CMK (cell line): ENCODE results near the gene RNF144A.
"Not testable (repeated sequence)": the region's sequence is repeated elsewhere in the genome, so short reads cannot be mapped to it uniquely, and the experiment has no call there.

Experiments
- DNase-seq: peaks from one replicate; pipeline ENCODE4 v3.0.0-alpha.2; 2010; ENCODE audit warnings: low read depth

The RNF144A gene

DNA sequence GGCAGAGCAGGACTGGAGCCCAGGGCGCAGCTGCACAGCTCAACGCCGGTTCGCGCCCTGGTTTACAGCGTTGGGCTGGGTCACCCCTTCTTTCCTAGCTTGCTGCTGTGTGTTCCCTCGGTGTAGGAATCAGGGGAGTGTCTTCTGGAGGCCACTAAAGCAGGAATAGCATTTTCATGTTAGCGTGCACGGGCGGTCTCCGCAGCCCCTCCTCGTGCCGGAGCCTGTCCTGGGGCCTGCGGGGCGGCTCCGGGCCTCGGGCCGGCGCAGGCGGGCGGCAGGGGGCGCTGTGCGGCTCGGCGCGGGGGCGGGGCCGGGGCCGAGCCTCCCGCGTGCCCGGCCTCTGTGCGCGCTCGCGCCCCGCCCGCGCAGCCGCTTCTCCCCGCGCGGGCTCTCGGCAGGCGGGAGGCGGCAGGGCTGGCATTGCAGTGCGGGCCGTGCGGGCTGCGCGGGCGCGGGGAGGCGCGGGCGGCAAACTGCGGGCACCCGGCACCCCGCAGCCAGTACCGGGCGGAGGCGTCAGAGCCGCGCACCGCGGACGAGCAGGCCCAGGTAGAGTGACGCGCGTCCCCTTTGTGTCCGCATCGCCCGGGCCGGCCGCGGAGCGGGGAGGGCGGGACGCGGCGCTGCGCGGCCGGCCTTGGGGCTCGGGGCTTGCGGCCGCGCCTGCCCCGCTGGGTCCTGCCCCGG, at the start of gene RNF144A:
TSS of gene RNF144A (plus strand) at position 342 of the 690 bp plus-strand sequence. CDS start 79,515 bp downstream, outside the sequence.
- no peak for DNase-seq

- no peak for DNase-seq
Measured at GRCh38 chr2:6872394-6872793, 44.8 kb upstream of the RNF144A start.

DNA sequence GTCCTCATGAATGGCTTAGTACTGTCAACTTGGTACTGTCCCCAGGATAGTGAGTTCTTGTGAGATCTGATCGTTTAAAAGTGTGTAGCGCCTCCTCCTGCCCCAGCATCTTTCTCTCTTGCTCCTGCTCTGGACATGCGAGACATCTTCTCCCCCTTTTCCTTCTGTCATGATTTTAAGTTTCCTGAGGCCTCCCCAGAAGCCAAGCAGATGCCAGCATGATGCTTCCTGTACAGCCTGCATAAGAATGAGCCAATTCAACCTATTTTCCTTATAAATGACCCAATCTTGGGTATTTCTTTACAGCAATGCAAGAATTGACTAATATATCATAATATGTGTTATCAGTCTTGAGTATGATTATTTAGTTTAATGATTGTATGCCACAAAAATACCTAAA, 43.2 kb upstream of the RNF144A start:
- DNase-seq, result no peak

DNA sequence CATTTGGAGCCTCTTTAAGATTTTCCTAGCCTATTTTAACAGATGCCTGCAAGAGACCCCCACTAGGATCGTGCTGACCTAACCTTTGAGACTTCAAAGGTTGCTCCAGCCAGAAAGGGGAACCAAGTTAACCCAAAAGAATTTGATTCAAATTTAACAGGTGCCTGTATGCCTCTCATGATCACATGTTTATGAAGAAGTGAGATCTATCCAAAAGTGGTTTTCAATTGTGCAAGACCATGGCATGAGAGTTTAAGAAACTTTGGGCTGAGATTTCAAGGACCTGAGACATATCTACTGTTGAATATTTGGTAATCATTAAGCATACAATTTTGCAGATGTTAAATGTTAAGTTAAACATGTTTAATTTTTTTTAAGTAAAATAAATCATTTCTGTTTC, 40.9 kb upstream of the RNF144A start:
- DNase-seq, result no peak

GRCh38 chr2:6877402-6878304, 39.6 kb upstream of the RNF144A start, which contains the start of gene RSAD2:
Gene RSAD2, plus strand, starts transcription at chr2:6877777. Its CDS starts 24 bp downstream, at chr2:6877801.
- DNase-seq, result no peak

GRCh38 chr2:6878549-6878948, 38.7 kb upstream of the RNF144A start:
- DNase-seq, result no peak

GRCh38 chr2:6879011-6879410, 38.2 kb upstream of the RNF144A start:
- no peak for DNase-seq

- DNase-seq, result peak; percentile 96
Measured at GRCh38 chr2:6880200-6880733, 36.9 kb upstream of the RNF144A start.

GRCh38 chr2:6881046-6881445, 36.2 kb upstream of the RNF144A start:
- DNase-seq, result no peak

- DNase-seq, result no peak
Measured at GRCh38 chr2:6881516-6881915, 35.7 kb upstream of the RNF144A start.

DNA sequence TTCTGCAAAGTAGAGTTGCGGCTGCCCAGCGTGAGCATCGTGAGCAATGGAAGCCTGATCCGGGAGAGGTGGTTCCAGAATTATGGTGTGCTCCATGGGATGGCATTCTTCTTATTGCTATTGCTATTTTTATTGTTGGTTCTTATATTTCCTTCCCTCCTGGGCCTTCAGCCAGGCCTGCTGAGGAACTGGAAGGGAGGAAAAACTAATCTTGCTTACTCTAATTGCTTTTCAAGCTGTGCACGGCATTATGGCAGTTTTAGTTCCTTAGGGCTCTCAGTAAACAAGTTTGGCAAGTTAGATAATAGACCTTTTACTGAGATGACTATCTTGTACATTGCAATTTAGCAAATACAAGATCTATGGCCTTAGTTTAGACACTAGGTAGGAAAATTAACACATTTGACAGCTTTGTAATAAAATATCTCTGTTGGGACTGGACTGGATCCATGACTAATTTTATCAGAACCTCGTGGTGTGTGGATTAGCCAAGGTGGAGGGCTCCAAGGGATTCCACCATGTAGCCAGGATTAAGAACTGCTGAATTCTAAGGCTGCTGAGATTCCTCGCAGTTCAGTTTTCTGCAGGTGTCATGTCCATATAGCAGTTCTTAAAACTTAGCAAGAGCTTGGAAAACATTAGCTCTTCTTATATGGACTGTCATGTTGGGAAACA, 33.6 kb upstream of the RNF144A start:
- DNase-seq, result no peak

- DNase-seq, result no peak
Measured at GRCh38 chr2:6885551-6885950, 31.7 kb upstream of the RNF144A start.

DNA sequence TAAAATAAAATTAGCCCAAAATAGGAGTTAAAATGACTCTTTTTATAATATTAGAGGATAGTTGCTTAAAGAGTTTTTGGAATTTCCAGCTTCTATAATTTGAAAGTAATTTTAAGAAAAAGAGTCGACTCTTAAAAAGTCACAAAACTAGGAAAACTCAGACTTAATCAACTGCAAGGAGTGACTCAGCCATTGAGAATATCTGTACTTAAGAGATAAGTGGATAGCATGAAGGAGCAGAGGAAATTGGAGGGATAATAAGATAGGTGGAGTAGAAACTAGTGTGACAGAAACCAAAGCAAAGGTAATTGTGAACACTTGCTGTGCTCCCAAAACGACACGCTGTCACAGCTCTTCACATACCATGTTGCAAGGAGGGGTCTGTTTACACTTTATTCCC, 31.2 kb upstream of the RNF144A start:
- DNase-seq, result peak; percentile 37

DNA sequence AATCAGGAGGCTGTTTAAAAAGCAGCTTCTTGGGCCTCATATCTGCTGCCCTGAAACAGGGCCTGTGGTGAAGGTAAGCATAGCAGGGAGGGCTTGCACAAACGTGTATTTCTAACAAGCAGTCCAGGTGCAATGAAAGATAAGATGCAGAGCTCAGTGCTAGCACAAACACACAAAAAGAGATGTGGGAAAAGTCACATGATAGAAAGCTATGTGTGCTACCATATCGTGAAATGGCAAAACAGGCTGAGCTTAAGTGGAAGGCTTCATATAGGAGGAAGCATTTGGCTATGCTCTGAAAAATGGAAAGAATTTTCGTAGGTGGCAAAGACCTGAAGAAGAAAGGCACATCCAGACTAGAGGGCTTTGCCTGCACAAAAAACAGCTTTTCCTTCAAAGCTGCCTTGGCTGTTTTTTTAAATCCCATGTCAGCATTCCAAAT, 29.4 kb upstream of the RNF144A start:
- peak; percentile 79 for DNase-seq

GRCh38 chr2:6888724-6889123, 28.5 kb upstream of the RNF144A start:
- DNase-seq, result no peak

GRCh38 chr2:6893876-6894482, 23.2 kb upstream of the RNF144A start:
- peak; percentile 95 for DNase-seq

DNA sequence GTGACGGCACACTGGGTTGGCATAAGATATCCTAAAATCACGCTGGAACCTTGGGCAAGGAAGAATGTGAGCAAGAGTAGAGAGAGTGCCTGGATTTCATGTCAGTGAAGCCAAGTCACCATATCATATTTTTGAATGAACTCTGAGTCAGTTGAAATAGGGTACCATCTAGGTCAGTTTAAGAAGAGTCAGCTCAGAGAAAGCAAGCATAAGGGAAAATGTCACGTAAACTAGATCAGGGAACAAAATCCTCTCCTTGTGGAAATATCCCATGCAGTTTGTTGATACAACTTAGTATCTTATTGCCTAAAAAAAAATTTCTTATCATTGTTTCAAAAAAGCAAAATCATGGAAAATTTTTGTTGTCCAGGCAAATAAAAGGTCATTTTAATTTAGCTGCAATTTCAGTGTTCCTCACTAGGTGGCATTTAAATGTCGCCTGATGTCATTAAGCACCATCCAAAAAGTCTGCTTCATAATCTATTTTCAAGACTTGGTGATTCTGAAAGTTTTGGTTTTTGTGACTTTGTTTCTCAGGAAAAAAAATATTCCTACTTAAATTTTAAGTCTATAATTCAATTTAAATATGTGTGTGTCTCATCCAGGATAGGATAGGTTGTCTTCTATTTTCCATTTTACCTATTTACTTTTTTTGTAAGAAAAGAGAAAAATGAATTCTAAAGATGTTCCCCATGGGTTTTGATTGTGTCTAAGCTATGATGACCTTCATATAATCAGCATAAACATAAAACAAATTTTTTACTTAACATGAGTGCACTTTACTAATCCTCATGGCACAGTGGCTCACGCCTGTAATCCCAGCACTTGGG, 20.1 kb upstream of the RNF144A start:
- no peak for DNase-seq

- not testable (repeated sequence) for DNase-seq
Measured at GRCh38 chr2:6902581-6902980, 14.6 kb upstream of the RNF144A start.

DNA sequence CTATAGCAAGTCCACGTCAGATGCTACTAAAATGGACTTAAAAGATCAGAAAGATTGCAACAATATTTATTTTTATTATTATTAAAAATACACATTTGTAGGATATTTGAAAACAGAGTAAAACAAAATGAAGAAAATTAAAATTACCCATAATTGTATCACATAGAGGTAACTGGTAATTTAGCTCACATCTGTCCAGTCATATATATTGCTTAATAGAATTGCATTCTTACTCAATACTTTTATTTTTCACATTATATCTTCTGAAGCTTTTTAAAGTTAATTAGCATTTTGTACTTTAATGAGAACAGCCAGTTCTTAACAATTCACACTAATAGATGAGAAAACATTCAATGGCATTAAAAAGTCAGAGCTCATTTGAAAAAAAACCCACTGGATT, 11.5 kb upstream of the RNF144A start:
- no peak for DNase-seq

DNA sequence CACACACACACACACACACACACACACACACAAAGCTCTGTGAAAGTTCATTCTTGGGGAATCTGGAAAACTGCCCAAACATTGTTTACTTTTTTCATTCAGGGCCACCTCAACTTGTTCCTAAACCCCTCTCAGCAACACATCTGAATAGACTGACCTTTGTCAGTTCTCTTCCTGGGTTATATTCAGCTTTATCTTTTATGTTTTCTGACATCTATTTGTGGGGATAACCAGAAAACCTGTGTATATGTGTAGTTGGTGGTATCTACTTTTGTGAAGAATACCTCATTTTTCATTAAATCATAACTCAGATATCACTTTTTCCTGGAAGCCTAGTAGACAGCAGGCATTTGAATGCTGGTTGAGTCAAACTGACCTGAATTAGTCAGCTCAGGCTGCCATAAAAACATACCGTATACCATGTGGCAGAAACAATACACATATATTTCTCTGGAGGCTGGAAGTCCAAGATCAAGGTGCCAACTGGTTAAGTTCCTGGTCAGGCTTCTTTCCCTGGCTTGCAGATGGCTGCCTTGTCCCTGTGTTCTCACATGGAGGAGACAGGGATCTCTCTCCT, 11.0 kb upstream of the RNF144A start:
- no peak for DNase-seq

DNA sequence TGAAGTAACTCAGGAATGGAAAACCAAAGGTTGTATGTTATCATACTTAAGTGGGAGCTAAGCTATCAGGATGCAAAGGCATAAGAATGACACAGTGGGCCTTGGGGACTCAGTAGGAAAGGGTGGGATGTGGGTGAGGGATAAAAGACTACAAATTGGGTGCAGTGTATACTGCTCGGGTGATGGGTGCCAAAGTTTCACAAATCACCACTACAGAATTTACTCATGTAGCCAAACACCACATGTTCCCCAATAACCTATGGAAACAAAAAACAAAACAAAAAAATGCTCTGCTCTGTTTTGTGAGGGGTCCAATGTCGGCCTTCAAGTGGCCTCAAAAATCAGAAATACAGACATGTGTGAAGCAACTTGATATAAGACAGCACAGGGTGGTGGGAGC, 8.9 kb upstream of the RNF144A start:
- DNase-seq, result no peak
